HCT116 (cell line): ENCODE data around the gene RNF180. TPM values are rescaled to one million over a fixed set of nuclear protein-coding genes. Genes with fewer than 3 reads are reported as not detected.

ENCODE experiments used
- ATAC-seq: fragments of 200-7000 bp; cut with Tn5 transposase; 2 replicates; pipeline ENCODE4 v1.9.1; 2020; ENCODE audit warnings: mild to moderate bottlenecking, moderate library complexity
- BruUV-seq: library from RNA; stranded (reverse); fragments of 400-500 nt; replicated peaks from 2 replicates; lab custom pipeline; 2021; lab: Mats Ljungman, UMichigan
- CTCF ChIA-PET: fragments of 300-600 bp; sonication (Branson Sonifier 250); formaldehyde crosslinking; loops from one replicate; lab custom pipeline; 2021; ENCODE audit warnings: antibody characterized with exemption; lab: Charles Lee
- POLR2A ChIA-PET: fragments of 300-600, 350-600 bp; sonication (Branson Sonifier 250); formaldehyde crosslinking; loops from one replicate; lab custom pipeline; 2021; ENCODE audit warnings: antibody characterized with exemption; lab: Charles Lee
- RAD21 ChIA-PET, 2 experiments: fragments of 300-600 bp; sonication (Branson Sonifier 250); formaldehyde crosslinking; loops; one replicate each; lab custom pipeline; 2023; ENCODE audit warnings: low total read pairs in 2 of 2; ENCODE audit not compliant: uncharacterized antibody in 2 of 2, unreplicated experiment in 2 of 2, low non-redundant PET in 1 of 2; lab: Charles Lee
- DNase-seq: peaks from one replicate; pipeline ENCODE4 v3.0.0-alpha.2; 2010; ENCODE audit warnings: low read depth, low spot score
- H2AFZ ChIP-seq: fragments of 200-600 bp; shearing (Covaris generic), sonication (generic); 2 replicates; pipeline ENCODE4 v1.6.1; 2017; ENCODE audit warnings: low read depth, mixed run types, mixed read lengths, antibody characterized with exemption, low read length; ENCODE audit not compliant: poor library complexity, severe bottlenecking
- H3K27ac ChIP-seq: 2 replicates; pipeline ENCODE4 v1.5.1; 2012; ENCODE audit warnings: low read depth, low read length
- H3K27me3 ChIP-seq: fragments of 200-600 bp; sonication (generic); 2 replicates; pipeline ENCODE4 v1.6.1; 2016; ENCODE audit warnings: mixed run types, low read length, mixed read lengths; ENCODE audit not compliant: insufficient read depth
- H3K36me3 ChIP-seq, 2 experiments: fragments of 200-500 bp in 1 of 2; fragments of 200-600 bp in 1 of 2; sonication (Bioruptor generic) in 1 of 2; sonication (generic) in 1 of 2; 2 replicates each; pipeline versions ENCODE4 v1.5.1 to v1.6.1; 2014 to 2016; ENCODE audit warnings: low read length in 2 of 2, inconsistent platforms in 1 of 2, mixed read lengths in 1 of 2, mixed run types in 1 of 2; ENCODE audit not compliant: insufficient read depth in 2 of 2, control insufficient read depth in 1 of 2
- H3K4me1 ChIP-seq, 2 experiments: fragments of 200-600 bp in 1 of 2; sonication (generic) in 1 of 2; 2 replicates each; pipeline versions ENCODE4 v1.5.1 to v1.6.1; 2012 to 2017; ENCODE audit warnings: low read length in 2 of 2, inconsistent platforms in 1 of 2, mild to moderate bottlenecking in 1 of 2, mixed read lengths in 1 of 2, mixed run types in 1 of 2, moderate library complexity in 1 of 2; ENCODE audit not compliant: insufficient read depth in 2 of 2, control insufficient read depth in 1 of 2
- H3K4me2 ChIP-seq: fragments of 200-600 bp; sonication (generic); 2 replicates; pipeline ENCODE4 v1.6.1; 2017; ENCODE audit warnings: mixed run types, low read length, mixed read lengths
- H3K4me3 ChIP-seq, 2 experiments: fragments of 200-600 bp in 1 of 2; sonication (generic) in 1 of 2; replicated peaks in 1 of 2; 2 replicates each; pipeline ENCODE4 v1.5.1; 2011 to 2016; ENCODE audit warnings: low read length in 2 of 2, control low read depth in 1 of 2, low read depth in 1 of 2, mild to moderate bottlenecking in 1 of 2, mixed read lengths in 1 of 2, mixed run types in 1 of 2
- H3K79me2 ChIP-seq: fragments of 200-600 bp; sonication (generic); 2 replicates; pipeline ENCODE4 v1.6.1; 2017; ENCODE audit warnings: mild to moderate bottlenecking, mixed run types, low read length, moderate library complexity, mixed read lengths; ENCODE audit not compliant: insufficient read depth
- H3K9ac ChIP-seq: fragments of 200-600 bp; sonication (generic); 2 replicates; pipeline ENCODE4 v1.6.1; 2016; ENCODE audit warnings: low read length, mixed read lengths
- H3K9me2 ChIP-seq: fragments of 200-600 bp; sonication (generic), shearing (Covaris generic); 2 replicates; pipeline ENCODE4 v1.6.1; 2017; ENCODE audit warnings: mixed run types, mild to moderate bottlenecking, moderate library complexity; ENCODE audit not compliant: insufficient read depth
- H3K9me3 ChIP-seq, 2 experiments: fragments of 200-500 bp in 1 of 2; fragments of 200-600 bp in 1 of 2; sonication (Bioruptor generic) in 1 of 2; sonication (generic) in 1 of 2; 2 replicates each; pipeline ENCODE4 v1.6.1; 2014 to 2017; ENCODE audit warnings: low read length in 2 of 2, mixed read lengths in 2 of 2, inconsistent platforms in 1 of 2, low read depth in 1 of 2, mild to moderate bottlenecking in 1 of 2, mixed run types in 1 of 2, moderate library complexity in 1 of 2; ENCODE audit not compliant: control insufficient read depth in 1 of 2, insufficient read depth in 1 of 2
- H4K20me1 ChIP-seq: fragments of 200-600 bp; sonication (generic), shearing (Covaris generic); 2 replicates; pipeline ENCODE4 v1.6.1; 2017; ENCODE audit warnings: mixed run types, mild to moderate bottlenecking, moderate library complexity; ENCODE audit not compliant: insufficient read depth
- SP1 ChIP-seq: IDR thresholded peaks from 2 replicates; pipeline ENCODE4 v1.6.1; 2012; ENCODE audit warnings: low read depth
- SRF ChIP-seq: IDR thresholded peaks from 2 replicates; pipeline ENCODE4 v1.6.1; 2012; ENCODE audit warnings: low read depth
- ZNF274 ChIP-seq: fragments of 200-500 bp; sonication (Bioruptor generic); IDR thresholded peaks from 2 replicates; pipeline ENCODE4 v1.6.1; 2014; ENCODE audit warnings: mild to moderate bottlenecking, low read depth, low read length, inconsistent platforms
- intact Hi-C: fragments of 100-400 bp; cut with micrococcal nuclease; formaldehyde crosslinking; loops from 2 replicates; pipeline ENCODE4 v1.10.0; 2022
- total RNA-seq: library from RNA; stranded (reverse); gene quantifications from one replicate; pipeline ENCODE4 v1.2.1, GENCODE V29; 2021; ENCODE audit not compliant: unreplicated experiment
- TF ChIP-seq, protein P1 (sequence below): IDR thresholded peaks from 2 replicates; pipeline ENCODE4 v1.6.1; 2012; ENCODE audit warnings: low read depth
- TF ChIP-seq, protein P2 (sequence below): IDR thresholded peaks from 2 replicates; pipeline ENCODE4 v1.6.1; 2012

Gene RNF180
- total RNA-seq, 1 experiment from 2014 or later = not detected

DNA sequence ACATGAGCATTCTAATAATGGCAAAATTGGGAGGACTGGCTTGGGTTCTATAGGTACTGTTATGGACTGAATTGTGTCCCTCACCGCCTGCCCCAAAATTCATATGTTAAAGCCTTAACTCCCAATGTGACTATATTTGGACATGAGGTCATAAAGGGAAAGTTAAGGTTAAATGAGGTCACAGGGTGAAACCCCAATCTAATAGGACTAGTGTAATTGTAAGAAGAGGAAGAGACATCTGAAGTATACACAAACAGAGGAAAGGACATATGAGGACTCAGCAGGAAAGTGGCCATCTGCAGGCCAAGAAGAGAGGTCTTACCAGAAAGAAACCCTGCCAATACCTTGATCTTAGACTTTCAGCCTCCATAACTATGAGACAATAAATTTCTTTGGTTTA, 23.1 kb downstream of the RNF180 start:
- Histone ChIP-seq H3K79me2 (no peaks in the 10 kb centered on the region), H3K27me3 (no peaks in the 10 kb centered on the region), H3K9me3 (no peaks in the 10 kb centered on the region), H3K4me1 (no peaks in the 10 kb centered on the region), H3K9me2 (no peaks in the 10 kb centered on the region), H3K27ac (no peak overlapping the region), H3K36me3 (no peaks in the 10 kb centered on the region), H3K9ac (no peak overlapping the region), H3K4me2 (no peak overlapping the region), H4K20me1 (no peaks in the 10 kb centered on the region), H2AFZ (no peak overlapping the region), H3K4me3 (no peak overlapping the region)
- CTCF ChIA-PET = no interaction called here
- RAD21 ChIA-PET = no interaction called here
- DNase-seq (no peak), ATAC-seq (no peak)
- no peak for TF ChIP-seq SRF
- TF ChIP-seq, protein P1, sequence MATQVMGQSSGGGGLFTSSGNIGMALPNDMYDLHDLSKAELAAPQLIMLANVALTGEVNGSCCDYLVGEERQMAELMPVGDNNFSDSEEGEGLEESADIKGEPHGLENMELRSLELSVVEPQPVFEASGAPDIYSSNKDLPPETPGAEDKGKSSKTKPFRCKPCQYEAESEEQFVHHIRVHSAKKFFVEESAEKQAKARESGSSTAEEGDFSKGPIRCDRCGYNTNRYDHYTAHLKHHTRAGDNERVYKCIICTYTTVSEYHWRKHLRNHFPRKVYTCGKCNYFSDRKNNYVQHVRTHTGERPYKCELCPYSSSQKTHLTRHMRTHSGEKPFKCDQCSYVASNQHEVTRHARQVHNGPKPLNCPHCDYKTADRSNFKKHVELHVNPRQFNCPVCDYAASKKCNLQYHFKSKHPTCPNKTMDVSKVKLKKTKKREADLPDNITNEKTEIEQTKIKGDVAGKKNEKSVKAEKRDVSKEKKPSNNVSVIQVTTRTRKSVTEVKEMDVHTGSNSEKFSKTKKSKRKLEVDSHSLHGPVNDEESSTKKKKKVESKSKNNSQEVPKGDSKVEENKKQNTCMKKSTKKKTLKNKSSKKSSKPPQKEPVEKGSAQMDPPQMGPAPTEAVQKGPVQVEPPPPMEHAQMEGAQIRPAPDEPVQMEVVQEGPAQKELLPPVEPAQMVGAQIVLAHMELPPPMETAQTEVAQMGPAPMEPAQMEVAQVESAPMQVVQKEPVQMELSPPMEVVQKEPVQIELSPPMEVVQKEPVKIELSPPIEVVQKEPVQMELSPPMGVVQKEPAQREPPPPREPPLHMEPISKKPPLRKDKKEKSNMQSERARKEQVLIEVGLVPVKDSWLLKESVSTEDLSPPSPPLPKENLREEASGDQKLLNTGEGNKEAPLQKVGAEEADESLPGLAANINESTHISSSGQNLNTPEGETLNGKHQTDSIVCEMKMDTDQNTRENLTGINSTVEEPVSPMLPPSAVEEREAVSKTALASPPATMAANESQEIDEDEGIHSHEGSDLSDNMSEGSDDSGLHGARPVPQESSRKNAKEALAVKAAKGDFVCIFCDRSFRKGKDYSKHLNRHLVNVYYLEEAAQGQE = no peak
- TF ChIP-seq, protein P2, sequence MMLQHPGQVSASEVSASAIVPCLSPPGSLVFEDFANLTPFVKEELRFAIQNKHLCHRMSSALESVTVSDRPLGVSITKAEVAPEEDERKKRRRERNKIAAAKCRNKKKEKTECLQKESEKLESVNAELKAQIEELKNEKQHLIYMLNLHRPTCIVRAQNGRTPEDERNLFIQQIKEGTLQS = no peak
- TF ChIP-seq ZNF274 = no peak
- TF ChIP-seq SP1 = no peak
- POLR2A ChIA-PET = no interaction called here
- no TSS peak for BruUV-seq
- intact Hi-C loops = no loop called here
